ENCODE measurements around the gene TLK1. TPM values are rescaled to one million over a fixed set of nuclear protein-coding genes. Genes with fewer than 3 reads are reported as not detected.
"Not testable (repeated sequence)": the region's sequence is repeated elsewhere in the genome, so short reads cannot be mapped to it uniquely, and the experiment has no call there.

The TLK1 gene
- total RNA-seq, 2 experiments from 2014 or later: 74.9 to 79.5 TPM

DNA sequence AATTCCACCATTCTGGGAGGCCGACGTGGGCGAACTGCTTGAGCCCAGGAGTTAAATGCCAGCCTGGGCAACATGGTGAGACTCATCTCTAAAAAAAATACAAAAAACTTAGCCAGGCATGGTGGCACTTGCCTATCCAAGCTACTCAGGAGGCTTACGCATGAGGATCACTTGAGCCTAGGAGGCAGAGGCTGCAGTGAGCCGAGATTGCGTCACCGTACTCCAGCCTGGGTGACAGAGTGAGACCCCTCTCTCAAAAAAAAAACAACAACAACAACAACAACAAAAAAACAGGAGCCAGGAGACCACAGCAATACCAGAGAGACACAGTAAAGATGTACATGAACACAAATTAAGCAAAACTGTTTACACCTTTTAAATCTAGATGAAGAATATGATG is 52.9 kb downstream of the TLK1 start:
- Mint-ChIP-seq H3K36me3 (ENCODE audit: low read depth) (peaks cover 40% of the 10 kb centered on the region), H3K4me3 (no peak overlapping the region), H3K9me3 (no peaks in the 10 kb centered on the region), H3K4me1 (peaks cover 4% of the 10 kb centered on the region), H3K27me3 (no peaks in the 10 kb centered on the region), H3K27ac (no peak overlapping the region)
- no peak for DNase-seq
- CTCF ChIA-PET: no interaction called here
- POLR2A ChIA-PET: interaction anchor here (1.5 kb wide), 1 partner anchor 51 kb away, joined by 4 read pairs; no protein-coding TSS in a partner anchor

DNA sequence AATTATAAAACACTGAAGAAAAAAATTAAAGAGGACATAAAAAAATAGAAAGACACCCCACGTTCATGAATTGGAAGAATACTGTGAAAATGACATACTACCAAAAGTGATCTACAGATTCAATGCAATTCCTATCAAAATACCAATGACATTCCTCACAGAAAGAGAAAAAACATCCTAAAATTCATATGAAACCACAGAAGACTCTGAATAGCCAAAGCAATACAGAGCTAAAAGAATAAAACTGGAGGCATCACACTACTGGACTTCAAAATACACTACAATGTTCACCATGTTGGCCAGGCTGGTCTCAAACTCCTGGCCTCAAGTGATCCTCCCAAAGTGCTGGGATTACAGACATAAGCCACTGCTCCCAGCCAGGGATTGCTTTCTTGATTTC is 56.3 kb downstream of the TLK1 start:
- Mint-ChIP-seq H3K27me3 (no peaks in the 10 kb centered on the region), H3K36me3 (ENCODE audit: low read depth) (peaks cover 55% of the 10 kb centered on the region), H3K27ac (no peak overlapping the region), H3K9me3 (peaks cover 11% of the 10 kb centered on the region), H3K4me1 (peaks cover 4% of the 10 kb centered on the region), H3K4me3 (no peak overlapping the region)
- DNase-seq: no peak
- ChIA-PET POLR2A (no interaction called here), CTCF (no interaction called here)

GRCh38 chr2:171102802-171103201 is 57.9 kb downstream of the TLK1 start:
- no peak overlapping the region for H3K27ac Mint-ChIP-seq
- POLR2A ChIA-PET: no interaction called here
- H3K36me3 Mint-ChIP-seq (ENCODE audit: low read depth): peaks cover 65% of the 10 kb centered on the region

DNA sequence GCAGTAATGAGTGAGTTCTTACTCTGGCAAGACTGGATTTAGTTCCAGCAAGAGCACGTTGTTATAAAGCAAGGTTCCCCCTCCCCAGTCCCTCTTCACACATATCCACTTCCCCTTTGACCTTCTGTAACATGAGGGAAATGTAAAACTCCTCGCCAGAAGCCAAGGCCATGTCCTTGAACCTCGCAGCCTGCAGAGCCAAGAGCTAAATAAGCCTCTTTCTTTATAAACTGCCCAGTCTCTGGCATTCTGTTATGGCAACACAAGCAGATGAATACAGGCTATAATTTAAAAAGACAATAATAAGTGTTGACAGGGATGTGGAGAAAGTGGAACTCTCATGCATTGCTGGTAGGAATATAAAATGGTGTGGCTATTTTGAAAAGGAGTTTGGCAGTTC is 60.3 kb downstream of the TLK1 start:
- Mint-ChIP-seq H3K4me3 (no peak overlapping the region), H3K4me1 (peaks cover 9% of the 10 kb centered on the region), H3K9me3 (peaks cover 33% of the 10 kb centered on the region), H3K36me3 (ENCODE audit: low read depth) (peaks cover 66% of the 10 kb centered on the region), H3K27me3 (no peaks in the 10 kb centered on the region), H3K27ac (no peak overlapping the region)
- ChIA-PET POLR2A (no interaction called here), CTCF (no interaction called here)
- no peak for DNase-seq

More at GRCh38 chr2:171102802-171103201, 57.9 kb downstream of the TLK1 start:
- Mint-ChIP-seq H3K27me3 (no peaks in the 10 kb centered on the region), H3K4me1 (peaks cover 4% of the 10 kb centered on the region), H3K9me3 (peaks cover 24% of the 10 kb centered on the region), H3K4me3 (no peak overlapping the region)
- DNase-seq: no peak
- CTCF ChIA-PET: no interaction called here

- Mint-ChIP-seq H3K27me3 (no peaks in the 10 kb centered on the region), H3K4me1 (peaks cover 12% of the 10 kb centered on the region), H3K27ac (no peak overlapping the region), H3K4me3 (no peak overlapping the region), H3K36me3 (ENCODE audit: low read depth) (peaks cover 66% of the 10 kb centered on the region), H3K9me3 (peaks cover 33% of the 10 kb centered on the region)
- no peak for DNase-seq
- CTCF ChIA-PET: interaction anchor here (1.0 kb wide), 1 partner anchor 17 kb away, joined by 3 read pairs; no protein-coding TSS in a partner anchor
- POLR2A ChIA-PET: no interaction called here
Measured at GRCh38 chr2:171098607-171099006, 62.1 kb downstream of the TLK1 start.

DNA sequence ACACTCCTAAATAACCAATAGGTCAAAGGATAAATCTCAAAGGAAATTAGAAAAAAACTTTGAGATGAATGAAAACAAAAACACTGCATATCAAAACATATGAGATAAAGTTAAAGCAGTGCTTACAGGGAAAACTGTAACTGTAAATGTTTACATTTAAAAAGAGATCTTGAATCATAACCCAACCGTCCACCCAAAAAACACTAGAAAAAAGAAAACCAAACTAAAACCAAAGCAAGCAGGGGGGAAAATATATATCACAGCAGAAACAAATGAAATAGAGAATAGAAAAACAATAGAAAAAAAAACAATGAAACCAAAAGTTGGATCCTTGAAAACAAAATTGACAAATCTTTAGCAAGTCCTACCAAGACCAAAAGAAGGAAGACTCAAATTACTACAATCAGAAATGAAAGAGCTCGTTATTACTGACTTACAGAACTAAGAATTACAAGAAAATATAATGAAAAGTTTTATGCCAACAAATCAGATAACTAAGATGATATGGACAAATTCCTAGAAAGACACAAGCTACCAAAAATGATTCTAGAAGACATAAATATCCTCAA is 65.6 kb downstream of the TLK1 start:
- POLR2A ChIA-PET: no interaction called here
- no peak overlapping the region for H3K4me3 Mint-ChIP-seq

DNA sequence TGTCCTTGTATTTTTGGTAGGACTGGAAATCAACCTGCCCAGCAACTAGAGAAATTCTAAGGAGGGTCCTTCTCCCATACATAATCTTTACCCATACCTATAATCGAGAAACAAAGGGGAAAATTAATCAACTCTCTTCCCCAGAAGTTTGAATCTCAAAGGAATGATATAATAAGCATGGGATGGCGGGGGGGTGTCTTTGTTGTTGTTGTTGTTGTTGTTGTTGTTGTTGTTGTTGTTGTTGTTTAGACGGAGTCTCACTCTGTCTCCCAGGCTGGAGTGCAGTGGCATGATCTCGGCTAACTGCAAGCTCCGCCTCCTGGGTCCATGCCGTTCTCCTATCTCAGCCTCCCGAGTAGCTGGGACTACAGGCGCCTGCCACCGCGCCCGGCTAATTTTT is 69.2 kb downstream of the TLK1 start:
- H3K9me3 Mint-ChIP-seq, POLR2A ChIA-PET, H3K27me3 Mint-ChIP-seq, H3K27ac Mint-ChIP-seq, H3K4me3 Mint-ChIP-seq, DNase-seq, CTCF ChIA-PET: not testable (repeated sequence)
- Mint-ChIP-seq H3K36me3 (ENCODE audit: low read depth) (peaks cover 29% of the 10 kb centered on the region), H3K4me1 (peaks cover 23% of the 10 kb centered on the region)

More for the DNA sequence above, 65.6 kb downstream of the TLK1 start:
- H3K9me3 Mint-ChIP-seq: peaks cover 29% of the 10 kb centered on the region
- H3K4me1 Mint-ChIP-seq: peaks cover 12% of the 10 kb centered on the region
- peaks cover 63% of the 10 kb centered on the region for H3K36me3 Mint-ChIP-seq (ENCODE audit: low read depth)
- no peak overlapping the region for H3K27ac Mint-ChIP-seq
- no peak for DNase-seq
- CTCF ChIA-PET: interaction anchor here (1.1 kb wide), 1 partner anchor 8 kb away, joined by 4 read pairs; no protein-coding TSS in a partner anchor
- no peaks in the 10 kb centered on the region for H3K27me3 Mint-ChIP-seq

DNA sequence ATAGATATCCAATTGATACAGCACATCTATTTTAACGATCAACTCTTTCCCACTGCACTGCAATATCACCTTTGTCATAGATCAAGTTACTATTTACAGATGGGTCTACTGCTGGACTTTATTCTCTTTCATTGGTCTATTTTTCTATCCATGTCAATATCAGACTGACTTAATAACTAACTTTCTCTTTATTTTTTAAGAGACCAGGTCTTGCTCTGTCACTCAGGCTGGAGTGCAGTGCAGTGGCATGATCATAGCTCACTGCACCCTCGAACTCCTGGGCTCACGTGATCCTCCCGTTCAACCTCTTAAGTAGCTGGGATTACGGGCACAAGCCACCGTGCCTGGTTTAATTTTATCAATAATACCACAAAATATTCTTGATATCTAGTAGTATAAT is 71.2 kb downstream of the TLK1 start:
- no peaks in the 10 kb centered on the region for H3K9me3 Mint-ChIP-seq
- H3K27ac Mint-ChIP-seq: no peak overlapping the region
- POLR2A ChIA-PET: no interaction called here
- H3K36me3 Mint-ChIP-seq (ENCODE audit: low read depth): peaks cover 21% of the 10 kb centered on the region
- H3K4me1 Mint-ChIP-seq: peaks cover 18% of the 10 kb centered on the region
- H3K4me3 Mint-ChIP-seq: no peak overlapping the region
- CTCF ChIA-PET: no interaction called here
- no peaks in the 10 kb centered on the region for H3K27me3 Mint-ChIP-seq
- DNase-seq: no peak

- H3K4me3 Mint-ChIP-seq: no peak overlapping the region
- no peaks in the 10 kb centered on the region for H3K9me3 Mint-ChIP-seq
- no peak overlapping the region for H3K27ac Mint-ChIP-seq
- CTCF ChIA-PET: interaction anchor here (1.1 to 3.4 kb wide), 15 partner anchors 11 to 328 kb away, joined by 3 to 27 read pairs (median 6); partner anchors contain the start of gene GORASP2
- POLR2A ChIA-PET: no interaction called here
- no peaks in the 10 kb centered on the region for H3K27me3 Mint-ChIP-seq
- H3K4me1 Mint-ChIP-seq: peaks cover 27% of the 10 kb centered on the region
- peaks cover 15% of the 10 kb centered on the region for H3K36me3 Mint-ChIP-seq (ENCODE audit: low read depth)
- DNase-seq: no peak
Measured at GRCh38 chr2:171088057-171088834, 72.4 kb downstream of the TLK1 start.

DNA sequence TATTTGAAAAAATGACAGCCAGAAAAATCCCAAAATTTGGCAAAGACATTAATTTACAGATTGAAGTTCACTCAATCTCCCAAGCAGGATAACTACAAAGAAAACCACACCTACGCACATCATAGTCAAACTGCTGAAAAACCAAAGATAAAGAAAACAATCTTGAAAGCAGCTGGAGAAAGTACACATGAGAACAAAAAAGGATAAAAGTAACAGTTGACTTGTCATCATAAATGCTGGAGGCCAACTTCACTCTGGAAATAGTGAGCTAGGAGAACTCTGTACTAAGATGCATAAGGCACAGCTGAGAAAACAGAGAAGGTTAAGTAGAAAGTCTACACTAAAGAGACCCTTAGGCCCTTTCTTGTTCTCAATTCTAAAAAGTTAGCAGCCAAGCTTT is 73.1 kb downstream of the TLK1 start:
- Mint-ChIP-seq H3K36me3 (ENCODE audit: low read depth) (peaks cover 13% of the 10 kb centered on the region), H3K9me3 (no peaks in the 10 kb centered on the region), H3K27me3 (no peaks in the 10 kb centered on the region), H3K4me1 (peaks cover 28% of the 10 kb centered on the region), H3K4me3 (no peak overlapping the region), H3K27ac (no peak overlapping the region)
- ChIA-PET CTCF (interaction anchor here (0.8 to 3.4 kb wide), 26 partner anchors 8 to 329 kb away, joined by 3 to 27 read pairs (median 5); partner anchors contain the start of gene GORASP2), POLR2A (interaction anchor here (2.3 kb wide), 1 partner anchor 158 kb away, joined by 9 read pairs; the partner anchor contains the start of gene GORASP2)
- no peak for DNase-seq

- DNase-seq: peak; percentile 54
- Mint-ChIP-seq H3K9me3 (no peaks in the 10 kb centered on the region), H3K4me3 (peak overlapping the region; percentile 48), H3K36me3 (ENCODE audit: low read depth) (peaks cover 10% of the 10 kb centered on the region), H3K27me3 (no peaks in the 10 kb centered on the region), H3K27ac (no peak overlapping the region), H3K4me1 (peaks cover 32% of the 10 kb centered on the region)
- ChIA-PET POLR2A (interaction anchor here (0.6 to 2.3 kb wide), 4 partner anchors 85 to 157 kb away, joined by 3 to 9 read pairs (median 3); partner anchors contain the start of gene GORASP2), CTCF (interaction anchor here (0.6 to 3.4 kb wide), 34 partner anchors 9 to 461 kb away, joined by 3 to 27 read pairs (median 4); partner anchors contain the start of genes DCAF17, GORASP2 and METTL8)
Measured at GRCh38 chr2:171086352-171087290, 74.1 kb downstream of the TLK1 start.

- POLR2A ChIA-PET: no interaction called here
- Mint-ChIP-seq H3K4me1 (peaks cover 32% of the 10 kb centered on the region), H3K4me3 (no peak overlapping the region), H3K9me3 (no peaks in the 10 kb centered on the region), H3K27me3 (no peaks in the 10 kb centered on the region), H3K27ac (no peak overlapping the region), H3K36me3 (ENCODE audit: low read depth) (peaks cover 16% of the 10 kb centered on the region)
- CTCF ChIA-PET: interaction anchor here (1.5 kb wide), 1 partner anchor 112 kb away, joined by 3 read pairs; no protein-coding TSS in a partner anchor
- DNase-seq: no peak
Measured at GRCh38 chr2:171084128-171084527, 76.6 kb downstream of the TLK1 start.
